GM18870 (cell line): ENCODE data around the gene DLG2.

Source experiments
- ATAC-seq: cut with Tn5 transposase; IDR thresholded peaks from one replicate; pipeline ENCODE4 v1.9.1; 2021; ENCODE audit warnings: moderate library complexity; ENCODE audit not compliant: unreplicated experiment

The DLG2 gene

DNA sequence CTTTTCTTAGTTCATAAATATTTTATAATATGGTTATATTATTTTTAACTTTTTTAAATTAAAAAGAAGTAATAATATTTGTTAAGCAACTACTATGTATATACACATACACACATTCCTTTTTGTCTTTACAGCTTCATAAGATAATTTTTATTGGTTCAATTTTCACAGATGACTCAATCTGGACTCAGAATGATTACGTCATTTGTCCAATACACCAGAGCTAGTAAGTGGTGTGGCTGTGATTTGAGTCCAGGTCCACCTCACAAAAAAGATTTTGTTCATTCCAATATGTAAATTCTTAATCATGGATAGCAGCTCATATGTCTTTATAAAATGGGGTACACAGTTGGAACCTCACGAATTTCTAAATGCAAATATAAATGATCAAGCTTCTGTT, 1014.5 kb downstream of the DLG2 start:
- ATAC-seq: no peak

- ATAC-seq: no peak
Observed at GRCh38 chr11:84608837-84609196, 1018.3 kb downstream of the DLG2 start.

GRCh38 chr11:84607975-84608836, 1018.9 kb downstream of the DLG2 start:
- no peak for ATAC-seq

- ATAC-seq: no peak
Observed at GRCh38 chr11:84594602-84595001, 1032.5 kb downstream of the DLG2 start.

- no peak for ATAC-seq
Observed at GRCh38 chr11:84590106-84590505, 1037.0 kb downstream of the DLG2 start.

DNA sequence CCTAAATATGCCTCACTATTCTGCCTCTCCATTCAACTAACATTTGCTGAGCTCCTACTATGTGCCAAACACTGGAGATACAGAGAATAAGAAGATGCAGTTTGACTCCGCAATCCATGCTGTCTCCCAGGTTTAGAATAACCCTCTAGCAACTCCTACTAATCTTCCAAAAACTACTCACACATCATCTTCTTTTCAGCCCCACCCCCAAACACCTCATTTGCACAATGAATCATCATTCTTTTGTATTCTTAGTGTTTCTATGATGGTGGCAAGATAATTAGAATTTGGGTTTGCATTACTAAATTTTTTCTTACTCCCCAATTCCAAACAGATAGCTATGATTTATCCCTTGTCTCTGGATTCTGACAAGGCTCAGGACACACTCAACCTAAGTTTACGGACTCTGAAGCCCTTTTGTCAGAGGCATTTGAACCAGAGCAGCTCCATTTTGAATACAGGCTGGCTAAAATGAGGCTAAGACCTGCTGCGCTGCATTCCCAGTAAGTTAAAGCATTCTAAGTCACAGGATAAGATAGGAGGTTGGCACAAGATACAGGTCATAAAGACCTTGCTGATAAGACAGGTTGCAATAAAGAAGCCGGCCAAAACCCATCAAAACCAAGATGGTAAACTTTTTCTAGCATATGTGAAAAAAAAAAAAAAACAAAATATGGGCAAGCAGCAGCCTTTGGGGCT, 1038.9 kb downstream of the DLG2 start:
- no peak for ATAC-seq

DNA sequence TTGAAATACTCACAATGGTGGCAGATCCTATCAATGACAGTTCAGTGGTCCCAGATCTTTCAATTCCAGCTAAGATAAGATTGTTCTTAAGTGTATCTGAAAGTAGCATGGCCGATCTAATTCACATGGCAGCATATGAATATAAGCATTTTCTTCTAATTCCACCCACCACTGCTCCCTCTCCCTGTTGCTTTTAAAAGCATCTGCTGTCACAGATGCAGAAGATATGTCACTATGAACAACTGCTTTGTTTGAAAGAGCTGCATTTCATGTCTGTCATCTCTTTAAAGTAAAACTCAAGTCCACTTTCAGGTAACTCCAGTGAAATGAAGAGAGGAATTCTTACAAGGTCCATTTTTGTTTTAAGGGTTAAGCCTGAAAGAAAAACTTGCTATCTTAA, 1044.0 kb downstream of the DLG2 start:
- ATAC-seq: no peak

DNA sequence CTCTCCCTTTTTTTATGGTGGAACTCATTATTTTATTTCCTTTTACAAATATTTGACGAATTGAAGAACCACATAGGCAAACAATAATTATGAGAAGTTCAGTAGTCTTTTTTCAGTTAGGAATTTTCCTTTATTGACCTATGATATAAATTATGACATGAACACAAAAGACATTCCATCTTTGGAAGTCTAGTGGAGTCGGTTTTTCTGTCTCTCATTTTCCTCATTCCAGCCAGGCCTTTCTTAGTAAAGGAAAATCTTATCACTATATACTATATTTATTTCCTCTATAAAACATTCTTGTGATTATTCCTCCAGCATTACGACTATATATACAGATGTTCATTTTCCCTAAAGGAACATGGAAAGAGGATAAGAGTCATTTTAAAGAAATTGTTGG, 1046.1 kb downstream of the DLG2 start:
- ATAC-seq: no peak

DNA sequence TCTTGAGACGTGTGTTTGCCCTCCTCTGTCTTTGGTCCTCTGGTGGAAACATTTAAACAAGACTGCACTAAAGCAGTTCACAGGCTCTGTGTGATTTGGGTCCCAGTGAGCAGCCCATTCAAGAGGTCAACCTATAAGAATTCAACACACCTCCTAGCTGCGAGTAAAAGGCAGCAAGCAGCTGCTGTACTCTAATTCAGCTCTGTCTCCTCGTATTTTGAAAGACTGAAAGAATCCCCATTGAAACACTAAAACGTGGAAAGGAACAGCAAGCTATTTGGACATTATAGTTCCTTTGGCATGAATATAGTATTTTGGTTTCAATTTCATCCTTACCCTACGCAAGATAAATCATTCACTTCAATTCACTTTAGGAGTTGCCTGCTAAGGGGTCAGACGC, 1046.7 kb downstream of the DLG2 start:
- no peak for ATAC-seq

DNA sequence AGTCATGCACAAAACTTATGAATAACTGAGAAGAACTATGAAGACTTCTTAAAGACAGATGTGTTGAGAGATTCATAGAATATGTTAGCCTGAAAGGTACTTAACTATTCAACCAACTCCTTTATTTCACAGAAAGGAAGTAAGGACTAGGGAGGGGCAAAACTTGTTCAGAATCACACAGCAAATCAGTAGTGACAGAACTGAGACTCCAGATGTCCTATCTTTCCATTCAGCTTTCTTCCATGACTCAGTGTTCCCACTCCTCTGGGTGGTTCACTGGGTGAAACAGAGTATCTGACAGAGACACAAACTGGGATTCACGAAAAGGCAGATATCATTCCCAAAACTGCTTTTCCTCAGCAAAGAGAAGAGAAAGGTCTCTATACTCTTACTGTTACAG, 1053.3 kb downstream of the DLG2 start:
- no peak for ATAC-seq

DNA sequence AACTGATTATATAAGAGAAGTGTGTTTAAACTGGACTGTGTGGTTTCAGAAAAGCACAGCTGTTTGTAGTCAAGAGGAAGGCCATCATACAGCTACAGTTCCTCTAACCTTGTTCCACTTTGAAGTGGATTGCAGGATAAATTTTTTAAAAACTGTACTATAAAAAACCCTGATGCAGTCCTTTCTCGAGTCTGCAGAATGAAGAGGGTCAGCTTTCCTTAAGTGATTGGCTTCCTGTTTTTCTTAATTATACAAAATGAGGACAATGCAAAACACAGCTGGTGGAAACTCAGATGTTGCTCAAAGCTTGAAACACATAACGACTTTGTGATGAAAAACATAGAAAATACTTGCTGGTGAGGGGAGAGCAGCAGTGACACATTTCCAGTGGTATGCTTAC, 1060.5 kb downstream of the DLG2 start:
- ATAC-seq: no peak

- ATAC-seq: no peak
Observed at GRCh38 chr11:84564867-84565184, 1062.3 kb downstream of the DLG2 start.

- peak; percentile 91 for ATAC-seq
Observed at GRCh38 chr11:84564180-84564866, 1062.8 kb downstream of the DLG2 start.

DNA sequence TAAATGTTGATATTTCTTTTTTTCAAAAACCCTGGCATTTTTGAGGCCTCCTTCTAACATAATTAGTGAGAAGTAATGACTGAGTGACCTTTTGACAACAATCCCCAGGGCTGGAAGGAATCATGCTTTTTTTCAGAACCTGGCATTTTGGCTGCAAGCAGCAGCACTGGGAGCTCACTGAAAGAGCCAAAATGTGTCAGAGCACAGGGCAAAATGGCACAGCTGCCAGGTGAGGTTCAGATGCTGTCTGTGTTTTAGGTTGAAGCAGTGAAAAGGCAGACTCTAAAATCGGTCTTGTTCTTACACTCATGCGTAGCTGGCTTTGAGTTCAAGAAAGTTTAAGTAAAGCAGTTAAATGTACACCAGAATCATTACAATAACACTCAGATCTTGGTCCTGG, 1063.8 kb downstream of the DLG2 start:
- no peak for ATAC-seq

DNA sequence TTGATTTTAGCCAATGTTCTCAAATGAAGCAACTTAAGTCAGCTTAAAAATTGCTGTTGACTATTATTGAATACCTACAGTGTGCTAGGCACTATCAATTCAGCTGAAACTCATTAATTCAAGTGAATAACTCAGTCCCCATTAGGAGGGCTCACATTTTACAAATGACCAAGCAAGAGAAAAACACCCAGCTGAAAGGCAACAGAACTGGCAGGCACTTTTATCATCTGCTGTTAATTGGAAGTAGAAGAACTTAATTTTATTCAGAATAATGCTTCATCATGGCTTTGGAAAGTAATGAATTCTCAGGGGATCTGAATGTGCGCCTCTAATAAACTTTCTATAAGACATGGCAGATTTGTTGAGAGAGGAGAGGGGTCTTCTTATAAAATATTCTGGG, 1066.9 kb downstream of the DLG2 start:
- no peak for ATAC-seq

- peak; percentile 97 for ATAC-seq
Observed at GRCh38 chr11:84558085-84558905, 1068.8 kb downstream of the DLG2 start.

DNA sequence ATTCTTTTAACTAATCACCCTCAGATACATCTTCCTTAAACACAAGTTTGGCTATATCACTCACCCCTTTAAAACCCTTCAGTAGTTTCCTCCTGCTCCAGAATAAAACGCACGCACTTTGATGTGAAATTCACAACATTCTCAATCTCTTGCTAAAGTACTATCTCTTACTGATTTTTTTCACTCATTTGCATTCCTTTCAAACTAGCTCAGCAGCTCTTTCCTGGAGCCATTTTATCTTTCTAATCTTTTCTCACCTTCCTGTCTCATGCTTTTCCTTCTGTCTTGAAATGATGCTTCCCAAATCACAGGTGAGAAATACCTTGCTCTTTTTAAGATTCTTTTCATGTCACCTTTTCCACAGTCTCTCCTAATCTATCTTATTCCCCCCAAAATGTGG, 1074.4 kb downstream of the DLG2 start:
- no peak for ATAC-seq

DNA sequence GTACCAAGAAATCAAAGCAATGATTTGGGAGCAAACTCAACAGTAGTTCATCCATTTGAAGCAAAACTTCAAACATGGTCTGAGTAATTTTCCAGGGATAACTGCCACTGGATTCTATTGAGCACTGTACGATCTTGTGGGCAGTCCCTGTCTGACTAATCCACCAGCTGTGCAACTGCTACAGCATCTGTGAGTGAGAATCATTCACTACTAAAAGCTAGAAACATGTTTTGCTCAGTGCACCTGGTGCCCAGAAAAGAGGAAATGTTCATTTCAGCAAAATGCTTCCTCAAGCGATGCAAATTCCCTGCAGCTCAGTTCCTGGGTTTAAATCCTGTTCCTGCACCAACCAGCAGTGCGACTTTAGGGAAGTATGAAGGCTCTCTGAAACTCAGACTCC, 1077.9 kb downstream of the DLG2 start:
- ATAC-seq: peak; percentile 96

DNA sequence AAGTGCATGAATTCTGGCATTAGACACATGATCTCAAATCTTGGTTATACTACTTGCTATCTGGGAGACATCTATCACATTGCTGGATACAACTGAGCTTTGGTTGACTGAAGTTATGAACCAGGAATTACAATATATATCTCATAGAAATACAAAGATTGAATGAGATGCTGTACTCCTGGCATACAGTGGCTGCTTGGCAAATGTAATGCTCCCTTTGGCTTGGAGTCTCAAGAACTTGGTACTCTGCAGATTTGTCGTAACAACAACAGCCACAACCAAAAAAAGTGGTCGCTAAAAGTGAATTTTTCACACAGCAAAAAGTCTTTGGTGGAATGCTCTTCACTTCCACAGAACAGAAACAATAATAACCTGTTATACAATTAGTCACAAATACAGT, 1082.6 kb downstream of the DLG2 start:
- no peak for ATAC-seq

- ATAC-seq: no peak
Observed at GRCh38 chr11:84543367-84544159, 1083.6 kb downstream of the DLG2 start.
